ENCODE data around the gene KAT8. TPM values are rescaled to one million over a fixed set of nuclear protein-coding genes. Genes with fewer than 3 reads are reported as not detected.

The KAT8 gene
- total and polyA plus RNA-seq, 2 of the 13 experiments (the other 11 are each of a cell fraction or from before 2014, with no cell fraction given), result 79.0 to 84.2 TPM

DNA sequence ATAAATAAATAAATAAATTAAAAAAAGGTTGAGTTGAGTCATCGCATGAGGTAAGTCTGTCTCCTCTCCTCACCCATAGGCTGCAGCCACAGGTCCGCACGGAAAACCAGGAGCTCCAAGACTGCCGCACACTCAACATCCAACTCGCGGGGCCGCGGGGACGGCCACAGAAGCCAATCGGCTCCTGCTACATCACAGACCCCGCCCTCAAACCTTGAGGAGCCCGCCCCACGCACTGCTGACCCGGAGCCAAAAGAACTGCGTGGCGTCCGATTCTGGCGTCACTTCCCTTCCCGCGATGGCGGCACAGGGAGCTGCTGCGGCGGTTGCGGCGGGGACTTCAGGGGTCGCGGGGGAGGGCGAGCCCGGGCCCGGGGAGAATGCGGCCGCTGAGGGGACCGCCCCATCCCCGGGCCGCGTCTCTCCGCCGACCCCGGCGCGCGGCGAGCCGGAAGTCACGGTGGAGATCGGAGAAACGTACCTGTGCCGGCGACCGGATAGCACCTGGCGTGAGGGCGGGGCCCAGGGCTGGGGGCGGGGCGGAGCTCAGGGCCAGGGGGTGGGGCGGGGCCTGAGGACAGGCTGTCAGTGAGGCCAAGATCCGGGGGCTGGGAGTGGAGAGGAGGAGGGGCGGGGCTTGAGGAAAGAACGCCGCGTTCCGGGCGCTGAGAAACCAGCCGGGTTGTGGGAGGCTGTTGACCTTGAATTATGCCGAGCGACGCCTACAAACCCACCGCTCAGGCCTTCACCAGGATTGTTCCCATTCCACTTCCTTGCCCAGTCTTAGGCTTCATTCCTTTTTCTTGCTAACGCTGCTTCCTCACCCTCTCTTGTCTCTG lies at the start of gene KAT8 (continued):
- TF ChIP-seq ZNF772 (CRISPR knock-in tag; IDR thresholded peaks at IDR 0.05) (peak; percentile 69; the same call in 1 of the 2 replicates), GFI1 (CRISPR knock-in tag; IDR thresholded peaks at IDR 0.05; ENCODE audit: borderline replicate concordance) (no peak; the same call in 1 of the 2 replicates), ZNF564 (CRISPR knock-in tag; IDR thresholded peaks at IDR 0.05) (0 out of 2 replicates have a peak, but pooled peaks have one; percentile 38), FOXK1 (CRISPR knock-in tag; IDR thresholded peaks at IDR 0.05; ENCODE audit: borderline replicate concordance, low read depth) (peak; percentile 94), MAFK (conservative IDR thresholded peaks at IDR 0.05 in 1 of 2, IDR thresholded peaks at IDR 0.05 in 1 of 2; ENCODE audit: low read length in 2 of 2) (no peak), KLF6 (CRISPR knock-in tag; IDR thresholded peaks at IDR 0.05) (peak; percentile 92; the same call in 1 of the 2 replicates), TGIF2 (CRISPR knock-in tag; IDR thresholded peaks at IDR 0.05) (no peak), KDM5B (CRISPR knock-in tag; IDR thresholded peaks at IDR 0.05; ENCODE audit: borderline replicate concordance) (peak; percentile 75; the same call in 1 of the 2 replicates), HCFC1 (IDR thresholded peaks at IDR 0.05; ENCODE audit: low read depth, low read length) (peak; percentile 77), ZNF678 (CRISPR knock-in tag; IDR thresholded peaks at IDR 0.05) (no peak), ARID2 (CRISPR knock-in tag; IDR thresholded peaks at IDR 0.05; ENCODE audit: borderline replicate concordance) (peak; percentile 81), MED8 (CRISPR knock-in tag; IDR thresholded peaks at IDR 0.05; ENCODE audit: insufficient replicate concordance) (no peak), ARNTL (CRISPR knock-in tag; IDR thresholded peaks at IDR 0.05) (peak; percentile 86), CCAR2 (optimal IDR thresholded peaks at IDR 0.05; ENCODE audit: low read depth, low read length) (no peak), ZC3H13 (CRISPR knock-in tag; IDR thresholded peaks at IDR 0.05) (peak; percentile 68), NR2F2 (IDR thresholded peaks at IDR 0.05; ENCODE audit: borderline replicate concordance, low read depth) (peak; percentile 34; the same call in 1 of the 2 replicates), ZNF589 (CRISPR knock-in tag; conservative IDR thresholded peaks at IDR 0.05) (peak; percentile 71; the same call in 1 of the 2 replicates), RAD21 (CRISPR knock-in tag; IDR thresholded peaks at IDR 0.05) (peak; percentile 24; the same call in 1 of the 2 replicates), CBFB (CRISPR knock-in tag; IDR thresholded peaks at IDR 0.05) (peak; percentile 85), SRF (IDR thresholded peaks at IDR 0.05; ENCODE audit: low read depth, low read length) (peak; percentile 64)
- TF ChIP-seq, protein P1, sequence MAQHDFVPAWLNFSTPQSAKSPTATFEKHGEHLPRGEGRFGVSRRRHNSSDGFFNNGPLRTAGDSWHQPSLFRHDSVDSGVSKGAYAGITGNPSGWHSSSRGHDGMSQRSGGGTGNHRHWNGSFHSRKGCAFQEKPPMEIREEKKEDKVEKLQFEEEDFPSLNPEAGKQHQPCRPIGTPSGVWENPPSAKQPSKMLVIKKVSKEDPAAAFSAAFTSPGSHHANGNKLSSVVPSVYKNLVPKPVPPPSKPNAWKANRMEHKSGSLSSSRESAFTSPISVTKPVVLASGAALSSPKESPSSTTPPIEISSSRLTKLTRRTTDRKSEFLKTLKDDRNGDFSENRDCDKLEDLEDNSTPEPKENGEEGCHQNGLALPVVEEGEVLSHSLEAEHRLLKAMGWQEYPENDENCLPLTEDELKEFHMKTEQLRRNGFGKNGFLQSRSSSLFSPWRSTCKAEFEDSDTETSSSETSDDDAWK (CRISPR knock-in tag; IDR thresholded peaks at IDR 0.05), result no peak
- TF ChIP-seq, protein P2, sequence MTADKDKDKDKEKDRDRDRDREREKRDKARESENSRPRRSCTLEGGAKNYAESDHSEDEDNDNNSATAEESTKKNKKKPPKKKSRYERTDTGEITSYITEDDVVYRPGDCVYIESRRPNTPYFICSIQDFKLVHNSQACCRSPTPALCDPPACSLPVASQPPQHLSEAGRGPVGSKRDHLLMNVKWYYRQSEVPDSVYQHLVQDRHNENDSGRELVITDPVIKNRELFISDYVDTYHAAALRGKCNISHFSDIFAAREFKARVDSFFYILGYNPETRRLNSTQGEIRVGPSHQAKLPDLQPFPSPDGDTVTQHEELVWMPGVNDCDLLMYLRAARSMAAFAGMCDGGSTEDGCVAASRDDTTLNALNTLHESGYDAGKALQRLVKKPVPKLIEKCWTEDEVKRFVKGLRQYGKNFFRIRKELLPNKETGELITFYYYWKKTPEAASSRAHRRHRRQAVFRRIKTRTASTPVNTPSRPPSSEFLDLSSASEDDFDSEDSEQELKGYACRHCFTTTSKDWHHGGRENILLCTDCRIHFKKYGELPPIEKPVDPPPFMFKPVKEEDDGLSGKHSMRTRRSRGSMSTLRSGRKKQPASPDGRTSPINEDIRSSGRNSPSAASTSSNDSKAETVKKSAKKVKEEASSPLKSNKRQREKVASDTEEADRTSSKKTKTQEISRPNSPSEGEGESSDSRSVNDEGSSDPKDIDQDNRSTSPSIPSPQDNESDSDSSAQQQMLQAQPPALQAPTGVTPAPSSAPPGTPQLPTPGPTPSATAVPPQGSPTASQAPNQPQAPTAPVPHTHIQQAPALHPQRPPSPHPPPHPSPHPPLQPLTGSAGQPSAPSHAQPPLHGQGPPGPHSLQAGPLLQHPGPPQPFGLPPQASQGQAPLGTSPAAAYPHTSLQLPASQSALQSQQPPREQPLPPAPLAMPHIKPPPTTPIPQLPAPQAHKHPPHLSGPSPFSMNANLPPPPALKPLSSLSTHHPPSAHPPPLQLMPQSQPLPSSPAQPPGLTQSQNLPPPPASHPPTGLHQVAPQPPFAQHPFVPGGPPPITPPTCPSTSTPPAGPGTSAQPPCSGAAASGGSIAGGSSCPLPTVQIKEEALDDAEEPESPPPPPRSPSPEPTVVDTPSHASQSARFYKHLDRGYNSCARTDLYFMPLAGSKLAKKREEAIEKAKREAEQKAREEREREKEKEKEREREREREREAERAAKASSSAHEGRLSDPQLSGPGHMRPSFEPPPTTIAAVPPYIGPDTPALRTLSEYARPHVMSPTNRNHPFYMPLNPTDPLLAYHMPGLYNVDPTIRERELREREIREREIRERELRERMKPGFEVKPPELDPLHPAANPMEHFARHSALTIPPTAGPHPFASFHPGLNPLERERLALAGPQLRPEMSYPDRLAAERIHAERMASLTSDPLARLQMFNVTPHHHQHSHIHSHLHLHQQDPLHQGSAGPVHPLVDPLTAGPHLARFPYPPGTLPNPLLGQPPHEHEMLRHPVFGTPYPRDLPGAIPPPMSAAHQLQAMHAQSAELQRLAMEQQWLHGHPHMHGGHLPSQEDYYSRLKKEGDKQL (CRISPR knock-in tag; IDR thresholded peaks at IDR 0.05; ENCODE audit: low read depth), result peak; percentile 38; the same call in 1 of the 2 replicates

Data from HepG2 (cell line).